ENCODE data around the gene RASAL2. TPM values are rescaled to one million over a fixed set of nuclear protein-coding genes. Genes with fewer than 3 reads are reported as not detected.
"Not testable (repeated sequence)": the region's sequence is repeated elsewhere in the genome, so short reads cannot be mapped to it uniquely, and the experiment has no call there.

The RASAL2 gene
- total RNA-seq, 5 donors from 2014 or later (not counting 1 experiment from before 2014, with no cell fraction given): 0.05 to 0.19 (median 0.11) TPM; not detected in 1

GRCh38 chr1:178120520-178121052 lies 26.7 kb downstream of the RASAL2 start:
- H3K4me1 Mint-ChIP-seq; H3K36me3 ChIP-seq (ENCODE audit: control insufficient read depth in 2 of 2, extremely low read depth in 1 of 2, insufficient read depth in 1 of 2, low read length in 1 of 2); H3K4me3 ChIP-seq (ENCODE audit: control insufficient read depth in 1 of 2, extremely low read depth in 1 of 2, low read length in 1 of 2); ATAC-seq (replicated peaks in 1 of 4); POLR2A ChIA-PET; H3K36me3 Mint-ChIP-seq; H3K9me3 ChIP-seq; CTCF ChIA-PET; H3K27ac ChIP-seq (ENCODE audit: low read length); H3K27ac Mint-ChIP-seq; H3K4me1 ChIP-seq (ENCODE audit: control insufficient read depth in 1 of 2, extremely low read depth in 1 of 2, insufficient read depth in 2 of 2, low read length in 2 of 2); DNase-seq; H3K27me3 ChIP-seq (replicated peaks in 1 of 2; ENCODE audit: control insufficient read depth in 2 of 2, extremely low read depth in 1 of 2, insufficient read depth in 2 of 2, low read length in 1 of 2); H3K27me3 Mint-ChIP-seq; H3K4me3 Mint-ChIP-seq: not testable (repeated sequence)
- peaks cover 0 to 11% (median 0%) of the 10 kb centered on the region in 3 donors for H3K9me3 Mint-ChIP-seq
- 78% methylated on average over 6 of the region's 7 CpGs for WGBS (ENCODE audit: insufficient coverage)

DNA sequence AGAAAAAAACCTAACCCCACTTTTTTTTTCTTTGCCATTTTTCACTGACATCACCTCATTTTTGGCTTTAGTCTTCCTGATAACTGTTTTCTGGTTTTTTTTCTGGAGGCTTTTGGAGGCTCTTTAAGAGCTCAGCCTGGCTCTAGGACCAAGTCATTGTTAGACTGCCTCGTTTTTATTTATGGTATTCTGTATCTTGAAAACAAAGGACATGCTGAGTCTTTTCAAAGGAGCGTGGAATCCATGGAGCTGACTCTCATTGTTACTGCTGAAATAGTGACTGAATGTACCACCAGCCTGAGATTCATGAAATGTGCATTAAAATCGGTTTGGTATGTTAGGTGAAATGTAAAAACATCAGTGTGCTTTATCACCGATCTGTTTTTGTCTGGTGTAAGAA lies 28.0 kb downstream of the RASAL2 start:
- H3K4me3 Mint-ChIP-seq: no peak overlapping the region
- CTCF ChIA-PET: no interaction called here
- WGBS (ENCODE audit: insufficient coverage): 65% methylated on average over 3 of the region's 4 CpGs

DNA sequence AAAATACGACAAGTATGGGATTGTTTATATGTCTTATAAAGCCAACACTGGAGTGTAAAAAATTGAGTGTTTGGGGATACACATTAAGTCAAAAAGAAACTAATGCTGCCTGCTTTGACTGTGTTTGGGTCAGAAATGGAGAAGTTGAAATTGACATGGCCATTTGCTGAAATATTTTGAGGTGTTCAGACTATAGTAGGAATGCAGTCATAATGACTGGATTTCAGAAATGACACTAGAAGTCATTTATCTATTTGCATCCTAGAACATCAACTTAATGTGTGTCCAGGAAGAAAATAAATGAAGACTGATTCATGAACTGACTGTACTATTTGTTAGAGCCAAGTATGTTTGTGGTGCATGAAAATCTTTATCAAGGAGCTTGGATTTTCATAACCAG lies 28.4 kb downstream of the RASAL2 start:
- 63% methylated on average over 1 of the region's 1 CpG for WGBS (ENCODE audit: insufficient coverage)
- Mint-ChIP-seq H3K27ac (no peak overlapping the region), H3K27me3 (no peaks in the 10 kb centered on the region), H3K9me3 (peaks cover 0 to 11% (median 0%) of the 10 kb centered on the region in 3 donors), H3K4me3 (no peak overlapping the region), H3K4me1 (no peaks in the 10 kb centered on the region), H3K36me3 (no peaks in the 10 kb centered on the region)
- POLR2A ChIA-PET: interaction anchor here in 1 of 2 donors (0.7 kb wide), 1 partner anchor 8 kb away, joined by 3 read pairs; no protein-coding TSS in a partner anchor
- H3K4me3 ChIP-seq (ENCODE audit: control insufficient read depth in 1 of 2, extremely low read depth in 1 of 2, low read length in 1 of 2): no peak overlapping the region
- DNase-seq (no peak), ATAC-seq (replicated peaks in 1 of 4) (no peak)
- CTCF ChIA-PET: no interaction called here
- H3K9me3 ChIP-seq: no peaks in the 10 kb centered on the region
- H3K36me3 ChIP-seq (ENCODE audit: control insufficient read depth in 2 of 2, extremely low read depth in 1 of 2, insufficient read depth in 1 of 2, low read length in 1 of 2): no peaks in the 10 kb centered on the region
- H3K4me1 ChIP-seq (ENCODE audit: control insufficient read depth in 1 of 2, extremely low read depth in 1 of 2, insufficient read depth in 2 of 2, low read length in 2 of 2): no peaks in the 10 kb centered on the region
- no peak overlapping the region for H3K27ac ChIP-seq (ENCODE audit: low read length)
- no peaks in the 10 kb centered on the region for H3K27me3 ChIP-seq (replicated peaks in 1 of 2; ENCODE audit: control insufficient read depth in 2 of 2, extremely low read depth in 1 of 2, insufficient read depth in 2 of 2, low read length in 1 of 2)

More for the DNA sequence above, 28.0 kb downstream of the RASAL2 start:
- POLR2A ChIA-PET: interaction anchor here in 1 of 2 donors (0.7 kb wide), 1 partner anchor 7 kb away, joined by 3 read pairs; no protein-coding TSS in a partner anchor
- Mint-ChIP-seq H3K27me3 (no peaks in the 10 kb centered on the region), H3K4me1 (no peaks in the 10 kb centered on the region), H3K27ac (no peak overlapping the region), H3K9me3 (peaks cover 0 to 11% (median 0%) of the 10 kb centered on the region in 3 donors), H3K36me3 (no peaks in the 10 kb centered on the region)
- DNase-seq: no peak
- no peak overlapping the region for H3K4me3 ChIP-seq (ENCODE audit: control insufficient read depth in 1 of 2, extremely low read depth in 1 of 2, low read length in 1 of 2)
- no peaks in the 10 kb centered on the region for H3K9me3 ChIP-seq
- H3K27ac ChIP-seq (ENCODE audit: low read length): no peak overlapping the region
- H3K36me3 ChIP-seq (ENCODE audit: control insufficient read depth in 2 of 2, extremely low read depth in 1 of 2, insufficient read depth in 1 of 2, low read length in 1 of 2): no peaks in the 10 kb centered on the region
- no peak for ATAC-seq (replicated peaks in 1 of 4)
- H3K27me3 ChIP-seq (replicated peaks in 1 of 2; ENCODE audit: control insufficient read depth in 2 of 2, extremely low read depth in 1 of 2, insufficient read depth in 2 of 2, low read length in 1 of 2): no peaks in the 10 kb centered on the region
- H3K4me1 ChIP-seq (ENCODE audit: control insufficient read depth in 1 of 2, extremely low read depth in 1 of 2, insufficient read depth in 2 of 2, low read length in 2 of 2): no peaks in the 10 kb centered on the region

DNA sequence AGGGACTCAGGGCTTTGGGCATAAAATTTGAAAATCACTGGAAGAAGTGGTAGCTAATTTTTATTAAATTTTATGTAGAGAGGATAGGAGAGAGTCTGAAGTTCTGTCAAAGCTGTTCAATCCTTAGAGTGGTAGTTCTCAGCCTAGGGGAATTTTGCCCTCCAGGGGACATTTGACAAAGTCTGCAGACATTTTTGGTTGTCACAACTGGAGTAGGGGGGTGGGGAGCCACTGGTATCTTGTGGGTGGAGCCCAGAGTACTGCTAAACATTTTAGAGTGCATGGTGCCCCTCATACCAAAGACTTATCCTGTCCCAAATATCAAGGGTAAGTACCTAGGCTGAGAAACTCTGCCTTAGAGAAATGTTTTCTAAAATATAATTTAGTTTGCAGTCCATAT lies 30.2 kb downstream of the RASAL2 start:
- Mint-ChIP-seq H3K36me3 (no peaks in the 10 kb centered on the region), H3K27ac (no peak overlapping the region), H3K4me3 (no peak overlapping the region), H3K9me3 (peaks cover 0 to 11% (median 0%) of the 10 kb centered on the region in 3 donors), H3K4me1 (no peaks in the 10 kb centered on the region), H3K27me3 (no peaks in the 10 kb centered on the region)
- no peak overlapping the region for H3K27ac ChIP-seq (ENCODE audit: low read length)
- no peak for DNase-seq
- H3K36me3 ChIP-seq (ENCODE audit: control insufficient read depth in 2 of 2, extremely low read depth in 1 of 2, insufficient read depth in 1 of 2, low read length in 1 of 2): no peaks in the 10 kb centered on the region
- CTCF ChIA-PET: no interaction called here
- POLR2A ChIA-PET: interaction anchor here in 1 of 2 donors (0.6 kb wide), 1 partner anchor 805 kb away, joined by 5 read pairs; no protein-coding TSS in a partner anchor
- no peaks in the 10 kb centered on the region for H3K4me1 ChIP-seq (ENCODE audit: control insufficient read depth in 1 of 2, extremely low read depth in 1 of 2, insufficient read depth in 2 of 2, low read length in 2 of 2)
- no peaks in the 10 kb centered on the region for H3K27me3 ChIP-seq (replicated peaks in 1 of 2; ENCODE audit: control insufficient read depth in 2 of 2, extremely low read depth in 1 of 2, insufficient read depth in 2 of 2, low read length in 1 of 2)
- no peak overlapping the region for H3K4me3 ChIP-seq (ENCODE audit: control insufficient read depth in 1 of 2, extremely low read depth in 1 of 2, low read length in 1 of 2)
- ATAC-seq (replicated peaks in 1 of 4): no peak
- no peaks in the 10 kb centered on the region for H3K9me3 ChIP-seq

GRCh38 chr1:178126261-178126660 lies 32.4 kb downstream of the RASAL2 start:
- Mint-ChIP-seq H3K36me3 (no peaks in the 10 kb centered on the region), H3K9me3 (peaks cover 0 to 4% (median 4%) of the 10 kb centered on the region in 3 donors), H3K27me3 (no peaks in the 10 kb centered on the region), H3K4me3 (no peak overlapping the region), H3K27ac (no peak overlapping the region), H3K4me1 (no peaks in the 10 kb centered on the region)
- no peaks in the 10 kb centered on the region for H3K27me3 ChIP-seq (replicated peaks in 1 of 2; ENCODE audit: control insufficient read depth in 2 of 2, extremely low read depth in 1 of 2, insufficient read depth in 2 of 2, low read length in 1 of 2)
- CTCF ChIA-PET: no interaction called here
- H3K4me3 ChIP-seq (ENCODE audit: control insufficient read depth in 1 of 2, extremely low read depth in 1 of 2, low read length in 1 of 2): no peak overlapping the region
- ATAC-seq (replicated peaks in 1 of 4) (no peak), DNase-seq (no peak)
- no peaks in the 10 kb centered on the region for H3K9me3 ChIP-seq
- no peak overlapping the region for H3K27ac ChIP-seq (ENCODE audit: low read length)
- H3K4me1 ChIP-seq (ENCODE audit: control insufficient read depth in 1 of 2, extremely low read depth in 1 of 2, insufficient read depth in 2 of 2, low read length in 2 of 2): no peaks in the 10 kb centered on the region
- POLR2A ChIA-PET: no interaction called here
- H3K36me3 ChIP-seq (ENCODE audit: control insufficient read depth in 2 of 2, extremely low read depth in 1 of 2, insufficient read depth in 1 of 2, low read length in 1 of 2): no peaks in the 10 kb centered on the region

DNA sequence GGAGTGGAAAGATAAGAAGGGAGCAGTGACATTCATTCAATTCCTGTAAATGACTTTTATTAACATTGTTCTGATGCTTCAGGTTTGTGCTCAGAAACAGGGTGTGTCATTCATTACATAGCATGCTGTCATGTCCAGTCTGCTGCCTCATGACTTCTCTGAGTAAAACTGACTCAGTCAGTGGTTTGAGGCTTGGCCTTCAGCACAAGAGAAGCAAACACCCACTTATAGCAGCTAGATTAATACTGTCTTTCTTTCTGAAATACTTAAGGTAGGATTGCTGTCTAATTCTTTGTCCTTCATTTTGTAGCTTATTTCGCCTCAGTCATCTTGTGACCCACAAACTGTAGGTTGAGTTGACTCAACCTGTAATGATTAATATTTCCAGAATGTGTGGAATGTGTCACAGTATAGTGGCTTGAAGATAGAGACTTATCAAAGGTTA lies 32.9 kb downstream of the RASAL2 start:
- Histone ChIP-seq H3K4me3 (ENCODE audit: control insufficient read depth in 1 of 2, extremely low read depth in 1 of 2, low read length in 1 of 2) (no peak overlapping the region), H3K27ac (ENCODE audit: low read length) (no peak overlapping the region), H3K4me1 (ENCODE audit: control insufficient read depth in 1 of 2, extremely low read depth in 1 of 2, insufficient read depth in 2 of 2, low read length in 2 of 2) (no peaks in the 10 kb centered on the region), H3K36me3 (ENCODE audit: control insufficient read depth in 2 of 2, extremely low read depth in 1 of 2, insufficient read depth in 1 of 2, low read length in 1 of 2) (no peaks in the 10 kb centered on the region), H3K9me3 (no peaks in the 10 kb centered on the region), H3K27me3 (replicated peaks in 1 of 2; ENCODE audit: control insufficient read depth in 2 of 2, extremely low read depth in 1 of 2, insufficient read depth in 2 of 2, low read length in 1 of 2) (no peaks in the 10 kb centered on the region)
- no peak overlapping the region for H3K27ac Mint-ChIP-seq
- DNase-seq (no peak), ATAC-seq (replicated peaks in 1 of 4) (no peak)
- peaks cover 0 to 4% (median 4%) of the 10 kb centered on the region in 3 donors for H3K9me3 Mint-ChIP-seq
- H3K4me3 Mint-ChIP-seq: no peak overlapping the region
- H3K27me3 Mint-ChIP-seq: no peaks in the 10 kb centered on the region
- ChIA-PET POLR2A (no interaction called here), CTCF (no interaction called here)
- H3K36me3 Mint-ChIP-seq: no peaks in the 10 kb centered on the region
- WGBS (ENCODE audit: insufficient coverage): 80% methylated on average over 1 of the region's 1 CpG
- H3K4me1 Mint-ChIP-seq: no peaks in the 10 kb centered on the region

Data from T-cell (primary cell).